BLaER1 treated with 17β-estradiol and CSF1 and Interleukin-3, amounts not matched to agents 10 nM and 100 nM (cell line): ENCODE measurements around the gene B3GNT8.

Source experiments
- H3K27ac ChIP-seq, 11 experiments: shearing (Covaris generic); formaldehyde crosslinking; 2 replicates each; pipeline ENCODE4 v1.8.1; 2022
- H3K27me3 ChIP-seq, 11 experiments: shearing (Covaris generic); formaldehyde crosslinking; 2 replicates each; pipeline ENCODE4 v1.8.1; 2022
- H3K36me3 ChIP-seq, 11 experiments: shearing (Covaris generic); formaldehyde crosslinking; 2 replicates each; pipeline ENCODE4 v1.8.1; 2022
- H3K4me1 ChIP-seq, 10 experiments: shearing (Covaris generic); formaldehyde crosslinking; 2 replicates each; pipeline ENCODE4 v1.8.1; 2022
- H3K4me2 ChIP-seq, 11 experiments: shearing (Covaris generic); formaldehyde crosslinking; 2 replicates each; pipeline ENCODE4 v1.8.1; 2022
- H3K4me3 ChIP-seq, 10 experiments: shearing (Covaris generic); formaldehyde crosslinking; 2 replicates each; pipeline ENCODE4 v1.8.1; 2022
- H3K9ac ChIP-seq, 11 experiments: shearing (Covaris generic); formaldehyde crosslinking; 2 replicates each; pipeline ENCODE4 v1.8.1; 2022
- H3K9me3 ChIP-seq, 11 experiments: shearing (Covaris generic); formaldehyde crosslinking; replicated peaks in 1 of 11; 2 replicates each; pipeline ENCODE4 v1.8.1; 2022
- H4K20me1 ChIP-seq, 11 experiments: shearing (Covaris generic); formaldehyde crosslinking; 2 replicates each; pipeline ENCODE4 v1.8.1; 2022
- Cebpa-rat ChIP-seq, 11 experiments: shearing (Covaris generic); IDR thresholded peaks; 2 replicates each; pipeline ENCODE4 v1.8.1; 2022

Gene B3GNT8

GRCh38 chr19:41431426-41432386, 4.5 kb upstream of the B3GNT8 start:
- peak overlapping the region; percentile 46 to 96 (median 65) for H3K4me2 ChIP-seq
- TF ChIP-seq Cebpa-rat (IDR thresholded peaks at IDR 0.05) = no peak
- peak overlapping the region; percentile 7 to 62 (median 33); a peak in 16 of 22 replicates for H3K9ac ChIP-seq
- H3K27ac ChIP-seq = peak overlapping the region in 9 of 11 experiments; percentile 43 to 75 (median 62); a peak in 18 of 22 replicates
- H4K20me1 ChIP-seq = peaks cover 0 to 20% (median 0%) of the 10 kb centered on the region in 11 experiments; a peak in 5 of 22 replicates
- peaks cover 29 to 77% (median 41%) of the 10 kb centered on the region in 11 experiments for H3K36me3 ChIP-seq
- H3K27me3 ChIP-seq = no peaks in the 10 kb centered on the region
- H3K4me1 ChIP-seq = peaks cover 46 to 70% (median 62%) of the 10 kb centered on the region in 10 experiments
- H3K9me3 ChIP-seq = no peaks in the 10 kb centered on the region
- H3K4me3 ChIP-seq = no peak overlapping the region

DNA sequence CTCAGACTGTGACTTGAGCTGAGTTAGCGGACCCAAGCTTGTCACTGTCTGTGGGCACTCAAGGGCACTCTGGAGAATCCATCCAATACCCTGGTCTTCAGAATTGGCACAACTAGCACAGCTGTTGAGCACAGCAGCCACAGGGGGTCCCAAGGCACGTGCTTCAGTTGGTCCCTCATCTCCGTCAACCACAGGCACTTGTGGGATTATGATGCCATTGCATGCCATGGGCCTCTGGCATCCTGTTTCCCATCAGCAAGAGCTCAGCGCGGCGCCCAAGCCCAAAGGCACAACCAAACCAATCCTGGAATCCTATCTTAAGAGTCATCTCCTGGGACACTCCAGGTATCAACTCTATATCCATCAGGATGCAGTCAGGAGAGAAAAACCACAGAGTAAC, 3.7 kb upstream of the B3GNT8 start:
- no peaks in the 10 kb centered on the region for H3K27me3 ChIP-seq
- H3K4me1 ChIP-seq = peaks cover 48 to 78% (median 69%) of the 10 kb centered on the region in 10 experiments
- TF ChIP-seq Cebpa-rat (IDR thresholded peaks at IDR 0.05) = no peak
- H3K9ac ChIP-seq = peak overlapping the region; percentile 7 to 62 (median 33); a peak in 16 of 22 replicates
- no peaks in the 10 kb centered on the region for H3K9me3 ChIP-seq
- peak overlapping the region in 9 of 11 experiments; percentile 43 to 75 (median 62); a peak in 18 of 22 replicates for H3K27ac ChIP-seq
- H4K20me1 ChIP-seq = peaks cover 0 to 13% (median 0%) of the 10 kb centered on the region in 11 experiments; a peak in 5 of 22 replicates
- peaks cover 27 to 77% (median 38%) of the 10 kb centered on the region in 11 experiments for H3K36me3 ChIP-seq
- H3K4me3 ChIP-seq = no peak overlapping the region
- peak overlapping the region; percentile 46 to 96 (median 65) for H3K4me2 ChIP-seq

DNA sequence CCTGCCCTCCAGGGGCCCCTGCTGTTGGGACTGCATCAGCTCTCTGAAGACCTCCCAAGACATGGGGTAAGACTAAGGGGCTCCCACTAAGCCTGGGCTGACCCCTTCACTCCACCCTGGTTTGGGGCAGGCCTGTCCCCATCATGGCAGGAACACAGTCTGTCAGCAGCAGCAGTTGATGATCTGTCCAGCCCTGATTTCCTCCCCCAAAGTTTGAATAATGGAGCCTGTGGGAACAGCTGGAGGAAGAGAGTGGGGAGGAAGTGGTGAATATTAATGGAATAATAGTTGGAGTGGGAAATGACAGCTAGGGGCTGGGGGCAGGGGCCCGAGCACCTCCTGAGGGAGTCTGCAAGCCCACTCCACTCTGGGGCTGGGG, 1.3 kb upstream of the B3GNT8 start:
- H3K27ac ChIP-seq = peak overlapping the region; percentile 76 to 89 (median 80)
- H3K4me1 ChIP-seq = peaks cover 43 to 82% (median 72%) of the 10 kb centered on the region in 10 experiments
- no peak for TF ChIP-seq Cebpa-rat (IDR thresholded peaks at IDR 0.05)
- H3K36me3 ChIP-seq = peaks cover 49 to 84% (median 57%) of the 10 kb centered on the region in 11 experiments
- peak overlapping the region; percentile 70 to 87 (median 79); a peak in 21 of 22 replicates for H3K9ac ChIP-seq
- peaks cover 0 to 25% (median 0%) of the 10 kb centered on the region in 11 experiments; a peak in 6 of 22 replicates for H4K20me1 ChIP-seq
- peak overlapping the region; percentile 91 to 97 (median 95) for H3K4me2 ChIP-seq
- no peaks in the 10 kb centered on the region for H3K9me3 ChIP-seq
- H3K27me3 ChIP-seq = no peaks in the 10 kb centered on the region
- H3K4me3 ChIP-seq = peak overlapping the region; percentile 44 to 75 (median 60); a peak in 19 of 20 replicates

GRCh38 chr19:41427647-41428480, 690 bp upstream of the B3GNT8 start:
- peaks cover 43 to 86% (median 73%) of the 10 kb centered on the region in 10 experiments for H3K4me1 ChIP-seq
- H3K4me2 ChIP-seq = peak overlapping the region; percentile 91 to 97 (median 95)
- H3K9ac ChIP-seq = peak overlapping the region; percentile 70 to 87 (median 79)
- peak overlapping the region; percentile 44 to 75 (median 60) for H3K4me3 ChIP-seq
- peaks cover 46 to 84% (median 55%) of the 10 kb centered on the region in 11 experiments for H3K36me3 ChIP-seq
- no peaks in the 10 kb centered on the region for H3K27me3 ChIP-seq
- H3K27ac ChIP-seq = peak overlapping the region; percentile 76 to 89 (median 80)
- H4K20me1 ChIP-seq = peaks cover 0 to 25% (median 0%) of the 10 kb centered on the region in 11 experiments; a peak in 6 of 22 replicates
- no peak for TF ChIP-seq Cebpa-rat (IDR thresholded peaks at IDR 0.05)
- H3K9me3 ChIP-seq = no peaks in the 10 kb centered on the region

GRCh38 chr19:41426116-41426841, 895 bp downstream of the B3GNT8 start:
- peaks cover 45 to 84% (median 57%) of the 10 kb centered on the region in 11 experiments for H3K36me3 ChIP-seq
- H3K4me1 ChIP-seq = peaks cover 41 to 92% (median 75%) of the 10 kb centered on the region in 10 experiments
- H3K4me3 ChIP-seq = peak overlapping the region in 7 of 10 experiments; percentile 53 to 75 (median 66); a peak in 13 of 20 replicates
- H3K9ac ChIP-seq = peak overlapping the region; percentile 70 to 94 (median 77)
- H3K4me2 ChIP-seq = peak overlapping the region; percentile 81 to 99 (median 95); a peak in 21 of 22 replicates
- H3K9me3 ChIP-seq = no peaks in the 10 kb centered on the region
- H3K27ac ChIP-seq = peak overlapping the region in 10 of 11 experiments; percentile 74 to 89 (median 84); a peak in 19 of 22 replicates
- no peak for TF ChIP-seq Cebpa-rat (IDR thresholded peaks at IDR 0.05)
- H4K20me1 ChIP-seq = peaks cover 0 to 20% (median 0%) of the 10 kb centered on the region in 11 experiments; a peak in 3 of 22 replicates
- H3K27me3 ChIP-seq = no peaks in the 10 kb centered on the region

- Histone ChIP-seq H3K9ac (peak overlapping the region in 10 of 11 experiments; percentile 9 to 94 (median 78); a peak in 17 of 22 replicates), H3K4me3 (peak overlapping the region in 5 of 10 experiments; percentile 63 to 75 (median 70); a peak in 10 of 20 replicates), H3K9me3 (no peaks in the 10 kb centered on the region), H3K27me3 (no peaks in the 10 kb centered on the region), H3K36me3 (peaks cover 45 to 84% (median 61%) of the 10 kb centered on the region in 11 experiments), H3K27ac (peak overlapping the region in 8 of 11 experiments; percentile 28 to 89 (median 78); a peak in 13 of 22 replicates), H3K4me2 (peak overlapping the region in 8 of 11 experiments; percentile 33 to 99 (median 94); a peak in 13 of 22 replicates), H4K20me1 (peaks cover 0 to 20% (median 0%) of the 10 kb centered on the region in 11 experiments; a peak in 2 of 22 replicates), H3K4me1 (peaks cover 39 to 92% (median 75%) of the 10 kb centered on the region in 10 experiments)
- TF ChIP-seq Cebpa-rat (IDR thresholded peaks at IDR 0.05) = no peak
These were observed 1.7 kb downstream of the B3GNT8 start for GRCh38 chr19:41425174-41426115.
